Measurements from ENCODE around the gene CLEC4M.

Gene CLEC4M

GRCh38 chr19:7778081-7778480 lies 15.0 kb downstream of the CLEC4M start:
- no peak for TF ChIP-seq CTCF (IDR thresholded peaks at IDR 0.05)
- TF ChIP-seq ZFX (IDR thresholded peaks at IDR 0.05; ENCODE audit: borderline replicate concordance), result no peak

GRCh38 chr19:7779631-7780486 lies 16.8 kb downstream of the CLEC4M start:
- TF ChIP-seq CTCF (IDR thresholded peaks at IDR 0.05) (no peak), ZFX (IDR thresholded peaks at IDR 0.05; ENCODE audit: borderline replicate concordance) (no peak)
- H3K27ac ChIP-seq, result no peak overlapping the region

More at GRCh38 chr19:7778081-7778480, 15.0 kb downstream of the CLEC4M start:
- no peak overlapping the region for H3K27ac ChIP-seq

- H3K27ac ChIP-seq, result no peak overlapping the region
- TF ChIP-seq CTCF (IDR thresholded peaks at IDR 0.05) (no peak), ZFX (IDR thresholded peaks at IDR 0.05; ENCODE audit: borderline replicate concordance) (no peak)
These were observed 18.1 kb downstream of the CLEC4M start for GRCh38 chr19:7781157-7781556.

GRCh38 chr19:7783991-7784423 lies 21.0 kb downstream of the CLEC4M start:
- TF ChIP-seq ZFX (IDR thresholded peaks at IDR 0.05; ENCODE audit: borderline replicate concordance), result no peak
- TF ChIP-seq CTCF (IDR thresholded peaks at IDR 0.05), result no peak
- no peak overlapping the region for H3K27ac ChIP-seq

GRCh38 chr19:7784856-7785255 lies 21.8 kb downstream of the CLEC4M start:
- no peak for TF ChIP-seq ZFX (IDR thresholded peaks at IDR 0.05; ENCODE audit: borderline replicate concordance)
- no peak for TF ChIP-seq CTCF (IDR thresholded peaks at IDR 0.05)
- H3K27ac ChIP-seq, result no peak overlapping the region

GRCh38 chr19:7787141-7787540 lies 24.1 kb downstream of the CLEC4M start:
- TF ChIP-seq ZFX (IDR thresholded peaks at IDR 0.05; ENCODE audit: borderline replicate concordance), result no peak
- TF ChIP-seq CTCF (IDR thresholded peaks at IDR 0.05), result no peak
- H3K27ac ChIP-seq, result no peak overlapping the region

GRCh38 chr19:7787602-7788177 lies 24.6 kb downstream of the CLEC4M start:
- TF ChIP-seq CTCF (IDR thresholded peaks at IDR 0.05), result no peak
- TF ChIP-seq ZFX (IDR thresholded peaks at IDR 0.05; ENCODE audit: borderline replicate concordance), result no peak
- H3K27ac ChIP-seq, result no peak overlapping the region
